ENCODE data around the gene GNAI2. TPM values are rescaled to one million over a fixed set of nuclear protein-coding genes. Genes with fewer than 3 reads are reported as not detected.
"Not testable (repeated sequence)": the region's sequence is repeated elsewhere in the genome, so short reads cannot be mapped to it uniquely, and the experiment has no call there.

GNAI2 gene
- total RNA-seq, 1 donor from 2014 or later = 97.9 TPM

DNA sequence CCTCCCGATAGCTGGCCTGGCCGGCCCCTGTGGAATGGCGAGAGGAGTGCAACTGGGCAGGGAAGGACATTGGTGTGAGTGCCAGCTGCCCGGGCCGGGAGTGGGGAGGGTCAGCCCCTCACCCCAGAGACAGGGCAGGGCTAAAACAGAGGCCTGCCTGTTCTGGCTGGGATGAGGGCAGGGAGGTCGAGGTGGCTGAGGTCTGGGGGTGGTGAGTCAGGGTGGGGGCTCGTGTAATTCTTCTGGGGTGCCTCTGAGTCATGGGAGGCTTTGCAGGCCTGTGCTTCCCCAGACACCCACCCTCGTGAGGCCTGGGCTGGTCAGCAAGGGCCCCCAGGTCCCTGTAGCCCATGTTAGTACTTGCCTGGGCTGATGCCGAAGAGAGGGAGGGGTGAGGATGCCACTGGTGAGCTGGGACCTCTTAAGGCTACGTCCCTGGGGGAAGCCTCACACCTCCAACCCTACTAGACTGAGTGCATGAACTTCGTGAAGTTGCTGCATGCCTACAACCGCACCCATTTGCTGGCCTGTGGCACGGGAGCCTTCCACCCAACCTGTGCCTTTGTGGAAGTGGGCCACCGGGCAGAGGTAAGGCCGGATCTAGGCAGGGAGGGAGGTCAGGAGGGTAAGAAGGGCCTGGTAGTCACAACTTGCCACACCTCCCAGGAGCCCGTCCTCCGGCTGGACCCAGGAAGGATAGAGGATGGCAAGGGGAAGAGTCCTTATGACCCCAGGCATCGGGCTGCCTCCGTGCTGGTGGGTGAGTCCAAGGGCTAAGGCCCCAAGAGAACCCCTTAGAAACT, 34.6 kb downstream of the GNAI2 start:
- FAIRE-seq = no peak
- Histone ChIP-seq H3K36me3 (ENCODE audit: control insufficient read depth, insufficient read depth, low read length) (no peaks in the 10 kb centered on the region), H3K27me3 (ENCODE audit: control insufficient read depth, insufficient read depth, low read length) (no peaks in the 10 kb centered on the region), H3K4me3 (ENCODE audit: low read depth, low read length) (no peak overlapping the region)
- no peak for DNase-seq (ENCODE audit: low read depth)
- TF ChIP-seq, protein P1, sequence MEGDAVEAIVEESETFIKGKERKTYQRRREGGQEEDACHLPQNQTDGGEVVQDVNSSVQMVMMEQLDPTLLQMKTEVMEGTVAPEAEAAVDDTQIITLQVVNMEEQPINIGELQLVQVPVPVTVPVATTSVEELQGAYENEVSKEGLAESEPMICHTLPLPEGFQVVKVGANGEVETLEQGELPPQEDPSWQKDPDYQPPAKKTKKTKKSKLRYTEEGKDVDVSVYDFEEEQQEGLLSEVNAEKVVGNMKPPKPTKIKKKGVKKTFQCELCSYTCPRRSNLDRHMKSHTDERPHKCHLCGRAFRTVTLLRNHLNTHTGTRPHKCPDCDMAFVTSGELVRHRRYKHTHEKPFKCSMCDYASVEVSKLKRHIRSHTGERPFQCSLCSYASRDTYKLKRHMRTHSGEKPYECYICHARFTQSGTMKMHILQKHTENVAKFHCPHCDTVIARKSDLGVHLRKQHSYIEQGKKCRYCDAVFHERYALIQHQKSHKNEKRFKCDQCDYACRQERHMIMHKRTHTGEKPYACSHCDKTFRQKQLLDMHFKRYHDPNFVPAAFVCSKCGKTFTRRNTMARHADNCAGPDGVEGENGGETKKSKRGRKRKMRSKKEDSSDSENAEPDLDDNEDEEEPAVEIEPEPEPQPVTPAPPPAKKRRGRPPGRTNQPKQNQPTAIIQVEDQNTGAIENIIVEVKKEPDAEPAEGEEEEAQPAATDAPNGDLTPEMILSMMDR (IDR thresholded peaks at IDR 0.05; ENCODE audit: insufficient read depth, low read length, severe bottlenecking) = no peak

DNA sequence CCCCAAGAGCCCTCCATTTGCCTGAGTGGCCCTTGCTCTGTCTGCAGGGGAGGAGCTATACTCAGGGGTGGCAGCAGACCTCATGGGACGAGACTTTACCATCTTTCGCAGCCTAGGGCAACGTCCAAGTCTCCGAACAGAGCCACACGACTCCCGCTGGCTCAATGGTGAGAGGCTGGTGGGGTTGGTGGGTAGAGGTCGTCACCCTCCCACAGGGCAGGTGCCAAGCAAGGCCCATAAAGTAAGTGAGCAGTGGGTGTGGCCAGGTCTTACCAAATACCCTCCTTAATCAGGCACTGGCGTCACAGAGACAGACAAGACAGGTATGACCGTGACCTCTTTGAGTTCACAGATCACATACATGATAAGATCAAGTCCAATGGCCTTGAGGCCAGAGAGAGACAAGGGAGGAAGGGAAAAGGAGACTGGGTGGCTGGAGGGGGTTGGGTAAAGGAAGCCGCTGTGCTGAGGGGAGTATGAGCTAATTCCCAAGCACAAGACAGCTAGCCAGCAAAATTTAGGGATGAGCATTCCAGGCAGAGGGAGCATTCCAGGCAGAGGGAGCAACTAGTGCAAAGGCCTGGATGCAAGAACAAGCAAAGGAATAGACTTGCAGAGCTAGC, 35.4 kb downstream of the GNAI2 start:
- no peak for FAIRE-seq

DNA sequence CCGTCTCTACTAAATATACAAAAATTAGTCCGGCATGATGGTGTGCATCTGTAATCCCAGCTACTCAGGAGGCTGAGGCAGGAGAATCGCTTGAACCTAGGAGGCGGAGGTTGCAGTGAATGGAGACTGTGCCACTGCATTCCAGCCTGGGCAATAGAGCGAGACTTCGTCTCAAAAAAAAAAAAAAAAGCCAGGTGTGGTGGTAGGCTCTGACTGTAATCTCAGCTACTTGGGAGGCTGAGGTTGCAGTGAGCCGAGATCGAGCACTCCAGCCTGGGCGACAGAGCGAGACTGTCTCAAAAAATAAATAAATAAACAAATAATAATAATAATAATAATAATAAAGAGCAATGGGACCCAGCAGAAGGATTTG, 36.5 kb downstream of the GNAI2 start:
- H3K27me3 ChIP-seq (ENCODE audit: control insufficient read depth, insufficient read depth, low read length); FAIRE-seq; H3K36me3 ChIP-seq (ENCODE audit: control insufficient read depth, insufficient read depth, low read length); H3K4me3 ChIP-seq (ENCODE audit: low read depth, low read length); DNase-seq (ENCODE audit: low read depth): not testable (repeated sequence)

More for the DNA sequence above, 35.4 kb downstream of the GNAI2 start:
- Histone ChIP-seq H3K36me3 (ENCODE audit: control insufficient read depth, insufficient read depth, low read length) (no peaks in the 10 kb centered on the region), H3K27me3 (ENCODE audit: control insufficient read depth, insufficient read depth, low read length) (no peaks in the 10 kb centered on the region), H3K4me3 (ENCODE audit: low read depth, low read length) (no peak overlapping the region)
- TF ChIP-seq, protein P1 (IDR thresholded peaks at IDR 0.05; ENCODE audit: insufficient read depth, low read length, severe bottlenecking) = no peak
- no peak for DNase-seq (ENCODE audit: low read depth)

DNA sequence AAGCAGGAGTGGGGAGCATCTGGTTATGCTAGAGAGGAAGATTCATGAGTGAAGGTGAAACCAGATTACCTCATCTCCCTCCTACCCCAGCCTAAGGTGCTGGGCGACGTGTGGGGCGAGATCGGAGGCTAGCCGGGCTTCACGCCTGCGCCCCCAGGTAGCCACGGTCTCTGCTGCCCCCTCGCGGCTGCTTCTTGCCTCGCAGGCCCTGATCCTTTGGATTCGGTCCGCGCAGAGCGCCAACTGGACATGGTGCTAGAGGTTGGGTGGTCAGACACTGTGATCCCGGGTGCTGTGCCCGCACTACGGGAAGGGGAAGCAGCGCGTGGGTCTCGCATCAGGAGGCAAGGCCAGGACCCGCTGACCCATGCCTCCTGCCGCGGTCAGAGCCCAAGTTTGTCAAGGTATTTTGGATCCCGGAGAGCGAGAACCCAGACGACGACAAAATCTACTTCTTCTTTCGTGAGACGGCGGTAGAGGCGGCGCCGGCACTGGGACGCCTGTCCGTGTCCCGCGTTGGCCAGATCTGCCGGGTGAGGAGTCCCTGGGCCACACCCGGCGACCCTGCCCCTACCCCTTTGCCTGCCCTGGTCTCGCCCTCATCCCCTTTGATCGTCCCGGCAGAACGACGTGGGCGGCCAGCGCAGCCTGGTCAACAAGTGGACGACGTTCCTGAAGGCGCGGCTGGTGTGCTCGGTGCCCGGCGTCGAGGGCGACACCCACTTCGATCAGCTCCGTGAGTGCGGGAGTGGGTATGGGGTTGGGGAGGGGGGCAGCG, 37.1 kb downstream of the GNAI2 start:
- H3K4me3 ChIP-seq (ENCODE audit: low read depth, low read length) = no peak overlapping the region
- FAIRE-seq = no peak
- TF ChIP-seq, protein P1 (IDR thresholded peaks at IDR 0.05; ENCODE audit: insufficient read depth, low read length, severe bottlenecking) = peak; percentile 98
- DNase-seq (ENCODE audit: low read depth) = peak; percentile 62
- no peaks in the 10 kb centered on the region for H3K27me3 ChIP-seq (ENCODE audit: control insufficient read depth, insufficient read depth, low read length)
- H3K36me3 ChIP-seq (ENCODE audit: control insufficient read depth, insufficient read depth, low read length) = no peaks in the 10 kb centered on the region

DNA sequence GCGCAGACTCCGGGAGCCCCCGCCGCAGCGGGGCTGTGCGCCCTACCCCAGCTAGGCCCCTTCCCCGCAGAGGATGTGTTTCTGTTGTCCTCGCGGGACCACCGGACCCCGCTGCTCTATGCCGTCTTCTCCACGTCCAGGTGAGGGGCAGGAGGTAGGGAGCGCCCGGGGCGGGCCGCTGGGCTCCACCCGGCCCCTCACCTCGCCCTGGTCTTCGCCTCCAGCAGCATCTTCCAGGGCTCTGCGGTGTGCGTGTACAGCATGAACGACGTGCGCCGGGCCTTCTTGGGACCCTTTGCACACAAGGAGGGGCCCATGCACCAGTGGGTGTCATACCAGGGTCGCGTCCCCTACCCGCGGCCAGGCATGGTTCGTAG, 37.7 kb downstream of the GNAI2 start:
- DNase-seq (ENCODE audit: low read depth) (no peak), FAIRE-seq (no peak)
- Histone ChIP-seq H3K27me3 (ENCODE audit: control insufficient read depth, insufficient read depth, low read length) (no peaks in the 10 kb centered on the region), H3K36me3 (ENCODE audit: control insufficient read depth, insufficient read depth, low read length) (no peaks in the 10 kb centered on the region), H3K4me3 (ENCODE audit: low read depth, low read length) (no peak overlapping the region)
- TF ChIP-seq, protein P1 (IDR thresholded peaks at IDR 0.05; ENCODE audit: insufficient read depth, low read length, severe bottlenecking) = no peak
